Dedifferentiated amniotic fluid mesenchymal stem cell (primary cell): ENCODE data around the gene RPL9.
"Not testable (repeated sequence)": the region's sequence is repeated elsewhere in the genome, so short reads cannot be mapped to it uniquely, and the experiment has no call there.

Experiments used
- DNase-seq: peaks from one replicate; pipeline ENCODE4 v3.0.0-alpha.2; 2016; ENCODE audit errors: extremely low spot score

Gene RPL9

GRCh38 chr4:39425297-39425696 lies 33.4 kb downstream of the RPL9 start:
- not testable (repeated sequence) for DNase-seq

- DNase-seq, result no peak
Measured at GRCh38 chr4:39422247-39422646, 36.5 kb downstream of the RPL9 start.

GRCh38 chr4:39415678-39416283 lies 42.9 kb downstream of the RPL9 start:
- DNase-seq, result no peak

- DNase-seq, result not testable (repeated sequence)
Measured at GRCh38 chr4:39411561-39411960, 47.2 kb downstream of the RPL9 start.

- DNase-seq, result no peak
Measured at GRCh38 chr4:39410415-39410814, 48.3 kb downstream of the RPL9 start.

GRCh38 chr4:39407584-39407885 lies 51.2 kb downstream of the RPL9 start:
- no peak for DNase-seq

- no peak for DNase-seq
Measured at GRCh38 chr4:39406763-39407583, 51.7 kb downstream of the RPL9 start, which contains the start of gene KLB. KLB (plus strand) TSS chr4:39406930; CDS start chr4:39406950, 20 bp downstream.
